Measurements from ENCODE around the gene FANCC. TPM values are rescaled to one million over a fixed set of nuclear protein-coding genes. Genes with fewer than 3 reads are reported as not detected.

FANCC gene
- total and polyA plus RNA-seq, 4 donors: 8.3 to 32.4 (median 11.5) TPM

DNA sequence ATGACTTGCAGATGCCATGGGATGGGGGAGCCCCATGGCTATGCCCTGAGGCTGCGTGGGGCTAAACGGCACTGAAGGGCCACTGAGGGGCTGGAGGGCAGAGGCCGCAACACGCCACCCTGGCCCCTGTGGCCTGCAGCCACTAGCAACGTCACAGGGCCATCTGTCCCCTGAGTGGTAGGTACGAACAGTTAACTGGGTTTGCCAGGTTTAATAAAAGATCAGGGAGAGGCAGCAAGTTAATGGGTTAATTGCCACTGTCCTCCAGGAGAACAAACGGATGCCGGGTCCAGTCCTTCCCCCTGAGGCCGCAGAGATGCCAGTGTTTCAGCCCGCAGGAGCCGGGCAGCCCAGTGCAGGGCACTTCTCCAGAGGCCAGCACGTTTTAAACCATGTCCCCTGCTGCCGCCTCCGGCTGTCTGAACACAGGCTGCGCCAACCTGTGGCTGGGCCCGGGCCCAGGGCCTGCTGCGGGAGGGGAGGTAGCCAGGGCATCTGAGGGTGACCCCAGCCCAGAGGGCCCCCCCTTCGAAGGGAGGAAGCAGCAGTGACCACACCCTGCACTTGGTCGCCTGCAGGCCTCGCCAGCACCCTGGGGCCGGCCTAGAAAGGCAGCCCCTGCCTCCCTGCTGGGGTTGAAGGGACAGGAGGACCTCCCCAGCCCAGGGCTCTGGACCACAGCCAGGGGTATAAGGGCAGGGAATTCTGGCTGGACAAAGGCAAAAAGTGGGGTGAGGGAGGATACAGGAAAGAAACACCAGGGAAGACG lies 227.3 kb downstream of the FANCC start:
- Histone ChIP-seq H3K27me3 (ENCODE audit: control insufficient read depth in 4 of 4, insufficient read depth in 4 of 4, low read length in 3 of 4) (no peaks in the 10 kb centered on the region), H3K9me3 (ENCODE audit: control insufficient read depth in 4 of 4, low read length in 3 of 4) (no peaks in the 10 kb centered on the region), H3K4me3 (ENCODE audit: low read depth in 1 of 3, low read length in 3 of 3) (no peak overlapping the region), H3K27ac (ENCODE audit: low read depth in 1 of 2, low read length in 2 of 2) (peak overlapping the region; percentile 6 to 39), H3K9ac (ENCODE audit: low read depth in 1 of 2, low read length in 2 of 2) (no peak overlapping the region), H3K4me1 (ENCODE audit: control insufficient read depth in 4 of 4, insufficient read depth in 4 of 4, low read length in 3 of 4) (peaks cover 0 to 13% (median 6%) of the 10 kb centered on the region in 4 donors), H3K36me3 (ENCODE audit: control insufficient read depth in 4 of 4, insufficient read depth in 3 of 4, low read depth in 1 of 4, low read length in 3 of 4) (peaks cover 9 to 16% (median 13%) of the 10 kb centered on the region in 4 donors)
- TF ChIP-seq SP1 (IDR thresholded peaks at IDR 0.05) (no peak), FOXA1 (IDR thresholded peaks at IDR 0.05) (no peak), TAF1 (conservative IDR thresholded peaks at IDR 0.05) (no peak), JUND (IDR thresholded peaks at IDR 0.05) (no peak), EGR1 (IDR thresholded peaks at IDR 0.05; ENCODE audit: low read depth in 2 of 2) (no peak), FOXA2 (IDR thresholded peaks at IDR 0.05) (no peak), RXRA (IDR thresholded peaks at IDR 0.05) (peak in 1 of 2 donors; percentile 24), GABPA (IDR thresholded peaks at IDR 0.05 in 1 of 2, conservative IDR thresholded peaks at IDR 0.05 in 1 of 2) (no peak), RAD21 (IDR thresholded peaks at IDR 0.05) (peak; percentile 41 to 50), HNF4A (conservative IDR thresholded peaks at IDR 0.05) (no peak), HNF4G (IDR thresholded peaks at IDR 0.05) (no peak), YY1 (IDR thresholded peaks at IDR 0.05) (no peak), NR2F2 (IDR thresholded peaks at IDR 0.05) (no peak)
- TF ChIP-seq, protein P1, sequence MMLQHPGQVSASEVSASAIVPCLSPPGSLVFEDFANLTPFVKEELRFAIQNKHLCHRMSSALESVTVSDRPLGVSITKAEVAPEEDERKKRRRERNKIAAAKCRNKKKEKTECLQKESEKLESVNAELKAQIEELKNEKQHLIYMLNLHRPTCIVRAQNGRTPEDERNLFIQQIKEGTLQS (IDR thresholded peaks at IDR 0.05): no peak
- TF ChIP-seq, protein P2, sequence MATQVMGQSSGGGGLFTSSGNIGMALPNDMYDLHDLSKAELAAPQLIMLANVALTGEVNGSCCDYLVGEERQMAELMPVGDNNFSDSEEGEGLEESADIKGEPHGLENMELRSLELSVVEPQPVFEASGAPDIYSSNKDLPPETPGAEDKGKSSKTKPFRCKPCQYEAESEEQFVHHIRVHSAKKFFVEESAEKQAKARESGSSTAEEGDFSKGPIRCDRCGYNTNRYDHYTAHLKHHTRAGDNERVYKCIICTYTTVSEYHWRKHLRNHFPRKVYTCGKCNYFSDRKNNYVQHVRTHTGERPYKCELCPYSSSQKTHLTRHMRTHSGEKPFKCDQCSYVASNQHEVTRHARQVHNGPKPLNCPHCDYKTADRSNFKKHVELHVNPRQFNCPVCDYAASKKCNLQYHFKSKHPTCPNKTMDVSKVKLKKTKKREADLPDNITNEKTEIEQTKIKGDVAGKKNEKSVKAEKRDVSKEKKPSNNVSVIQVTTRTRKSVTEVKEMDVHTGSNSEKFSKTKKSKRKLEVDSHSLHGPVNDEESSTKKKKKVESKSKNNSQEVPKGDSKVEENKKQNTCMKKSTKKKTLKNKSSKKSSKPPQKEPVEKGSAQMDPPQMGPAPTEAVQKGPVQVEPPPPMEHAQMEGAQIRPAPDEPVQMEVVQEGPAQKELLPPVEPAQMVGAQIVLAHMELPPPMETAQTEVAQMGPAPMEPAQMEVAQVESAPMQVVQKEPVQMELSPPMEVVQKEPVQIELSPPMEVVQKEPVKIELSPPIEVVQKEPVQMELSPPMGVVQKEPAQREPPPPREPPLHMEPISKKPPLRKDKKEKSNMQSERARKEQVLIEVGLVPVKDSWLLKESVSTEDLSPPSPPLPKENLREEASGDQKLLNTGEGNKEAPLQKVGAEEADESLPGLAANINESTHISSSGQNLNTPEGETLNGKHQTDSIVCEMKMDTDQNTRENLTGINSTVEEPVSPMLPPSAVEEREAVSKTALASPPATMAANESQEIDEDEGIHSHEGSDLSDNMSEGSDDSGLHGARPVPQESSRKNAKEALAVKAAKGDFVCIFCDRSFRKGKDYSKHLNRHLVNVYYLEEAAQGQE (IDR thresholded peaks at IDR 0.05): no peak
- TF ChIP-seq, protein P3, sequence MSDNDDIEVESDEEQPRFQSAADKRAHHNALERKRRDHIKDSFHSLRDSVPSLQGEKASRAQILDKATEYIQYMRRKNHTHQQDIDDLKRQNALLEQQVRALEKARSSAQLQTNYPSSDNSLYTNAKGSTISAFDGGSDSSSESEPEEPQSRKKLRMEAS (IDR thresholded peaks at IDR 0.05): no peak
- TF ChIP-seq, protein P4, sequence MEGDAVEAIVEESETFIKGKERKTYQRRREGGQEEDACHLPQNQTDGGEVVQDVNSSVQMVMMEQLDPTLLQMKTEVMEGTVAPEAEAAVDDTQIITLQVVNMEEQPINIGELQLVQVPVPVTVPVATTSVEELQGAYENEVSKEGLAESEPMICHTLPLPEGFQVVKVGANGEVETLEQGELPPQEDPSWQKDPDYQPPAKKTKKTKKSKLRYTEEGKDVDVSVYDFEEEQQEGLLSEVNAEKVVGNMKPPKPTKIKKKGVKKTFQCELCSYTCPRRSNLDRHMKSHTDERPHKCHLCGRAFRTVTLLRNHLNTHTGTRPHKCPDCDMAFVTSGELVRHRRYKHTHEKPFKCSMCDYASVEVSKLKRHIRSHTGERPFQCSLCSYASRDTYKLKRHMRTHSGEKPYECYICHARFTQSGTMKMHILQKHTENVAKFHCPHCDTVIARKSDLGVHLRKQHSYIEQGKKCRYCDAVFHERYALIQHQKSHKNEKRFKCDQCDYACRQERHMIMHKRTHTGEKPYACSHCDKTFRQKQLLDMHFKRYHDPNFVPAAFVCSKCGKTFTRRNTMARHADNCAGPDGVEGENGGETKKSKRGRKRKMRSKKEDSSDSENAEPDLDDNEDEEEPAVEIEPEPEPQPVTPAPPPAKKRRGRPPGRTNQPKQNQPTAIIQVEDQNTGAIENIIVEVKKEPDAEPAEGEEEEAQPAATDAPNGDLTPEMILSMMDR (IDR thresholded peaks at IDR 0.05; ENCODE audit: low read depth, low read length, missing input control): peak; percentile 19
- TF ChIP-seq, protein P5, sequence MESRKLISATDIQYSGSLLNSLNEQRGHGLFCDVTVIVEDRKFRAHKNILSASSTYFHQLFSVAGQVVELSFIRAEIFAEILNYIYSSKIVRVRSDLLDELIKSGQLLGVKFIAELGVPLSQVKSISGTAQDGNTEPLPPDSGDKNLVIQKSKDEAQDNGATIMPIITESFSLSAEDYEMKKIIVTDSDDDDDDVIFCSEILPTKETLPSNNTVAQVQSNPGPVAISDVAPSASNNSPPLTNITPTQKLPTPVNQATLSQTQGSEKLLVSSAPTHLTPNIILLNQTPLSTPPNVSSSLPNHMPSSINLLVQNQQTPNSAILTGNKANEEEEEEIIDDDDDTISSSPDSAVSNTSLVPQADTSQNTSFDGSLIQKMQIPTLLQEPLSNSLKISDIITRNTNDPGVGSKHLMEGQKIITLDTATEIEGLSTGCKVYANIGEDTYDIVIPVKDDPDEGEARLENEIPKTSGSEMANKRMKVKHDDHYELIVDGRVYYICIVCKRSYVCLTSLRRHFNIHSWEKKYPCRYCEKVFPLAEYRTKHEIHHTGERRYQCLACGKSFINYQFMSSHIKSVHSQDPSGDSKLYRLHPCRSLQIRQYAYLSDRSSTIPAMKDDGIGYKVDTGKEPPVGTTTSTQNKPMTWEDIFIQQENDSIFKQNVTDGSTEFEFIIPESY (IDR thresholded peaks at IDR 0.05): no peak
- WGBS: 22% methylated on average over 22 of the region's 22 CpGs
- no peak for DNase-seq (ENCODE audit: low spot score)

Measured in liver (tissue), 9 donors.